Measurements from ENCODE around the gene PARD3B. TPM values are rescaled to one million over a fixed set of nuclear protein-coding genes. Genes with fewer than 3 reads are reported as not detected.
"Not testable (repeated sequence)": the region's sequence is repeated elsewhere in the genome, so short reads cannot be mapped to it uniquely, and the experiment has no call there.

Gene PARD3B
- total and polyA plus RNA-seq, 9 donors, result 6.4 to 15.3 (median 7.5) TPM

DNA sequence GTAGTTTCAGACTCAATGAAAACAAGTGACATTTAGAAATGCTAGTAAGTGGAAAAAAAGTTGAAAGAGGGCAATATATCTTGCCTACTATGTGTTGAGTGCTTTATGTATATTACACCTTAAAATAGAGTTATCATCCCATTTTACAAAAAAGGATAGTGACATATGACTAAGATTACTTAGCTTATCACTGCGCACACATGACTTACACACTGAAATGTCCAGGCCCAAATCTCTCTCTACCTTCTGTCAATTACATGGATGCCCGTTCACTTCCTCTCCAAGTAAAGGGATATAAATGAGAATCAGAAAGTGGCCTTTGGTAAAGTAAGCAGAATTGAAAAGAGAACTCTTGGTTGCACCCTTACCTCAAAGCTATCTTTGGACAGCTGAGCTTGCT is 3.6 kb upstream of the PARD3B start:
- Histone ChIP-seq H3K9me3 (replicated peaks; ENCODE audit: control insufficient read depth, low read depth, low read length) (no peaks in the 10 kb centered on the region), H3K4me1 (ENCODE audit: control insufficient read depth, insufficient read depth, low read length) (peaks cover 16% of the 10 kb centered on the region), H3K27me3 (ENCODE audit: control insufficient read depth, insufficient read depth, low read length) (peaks cover 7% of the 10 kb centered on the region), H3K4me3 (ENCODE audit: low read length) (no peak overlapping the region), H3K36me3 (ENCODE audit: control insufficient read depth, insufficient read depth, low read length) (no peaks in the 10 kb centered on the region), H3K27ac (ENCODE audit: low read length) (no peak overlapping the region)
- no CpG with 5 or more reads among the region's 2 CpGs for WGBS (ENCODE audit: insufficient coverage)
- no peak for DNase-seq

DNA sequence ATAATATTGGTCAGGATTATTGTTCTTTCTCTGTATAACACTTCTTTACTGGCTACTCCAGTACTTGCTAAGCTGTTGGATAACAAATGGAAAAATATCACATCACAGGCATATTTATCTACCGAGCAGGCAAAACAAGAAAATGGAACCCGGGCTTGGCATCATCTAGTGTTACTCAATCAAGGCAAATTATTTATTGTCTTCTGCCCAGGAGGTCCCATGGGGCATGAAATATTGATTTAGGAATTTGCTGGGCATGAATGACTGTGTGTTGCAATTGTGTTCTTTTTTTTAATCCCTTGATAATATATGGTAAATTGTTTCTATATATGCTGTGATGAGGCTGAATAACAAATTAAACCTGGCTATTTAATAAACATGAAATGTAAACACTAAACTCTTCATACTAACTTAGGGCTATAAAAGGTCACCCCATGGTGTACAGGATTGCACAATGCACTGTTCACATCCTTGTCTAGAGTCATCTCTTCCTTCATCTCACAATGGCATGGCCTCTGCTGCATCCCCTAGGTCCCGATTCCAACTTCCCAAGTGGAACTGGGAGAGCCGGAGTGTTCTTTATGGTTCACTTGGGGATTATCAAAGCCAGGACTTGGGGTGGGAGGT is 2.2 kb upstream of the PARD3B start:
- peaks cover 7% of the 10 kb centered on the region for H3K27me3 ChIP-seq (ENCODE audit: control insufficient read depth, insufficient read depth, low read length)
- DNase-seq, result no peak
- H3K4me3 ChIP-seq (ENCODE audit: low read length), result no peak overlapping the region
- peaks cover 16% of the 10 kb centered on the region for H3K4me1 ChIP-seq (ENCODE audit: control insufficient read depth, insufficient read depth, low read length)
- no peaks in the 10 kb centered on the region for H3K9me3 ChIP-seq (replicated peaks; ENCODE audit: control insufficient read depth, low read depth, low read length)
- no peaks in the 10 kb centered on the region for H3K36me3 ChIP-seq (ENCODE audit: control insufficient read depth, insufficient read depth, low read length)
- 48% methylated on average over 2 of the region's 4 CpGs for WGBS (ENCODE audit: insufficient coverage)
- no peak overlapping the region for H3K27ac ChIP-seq (ENCODE audit: low read length)

DNA sequence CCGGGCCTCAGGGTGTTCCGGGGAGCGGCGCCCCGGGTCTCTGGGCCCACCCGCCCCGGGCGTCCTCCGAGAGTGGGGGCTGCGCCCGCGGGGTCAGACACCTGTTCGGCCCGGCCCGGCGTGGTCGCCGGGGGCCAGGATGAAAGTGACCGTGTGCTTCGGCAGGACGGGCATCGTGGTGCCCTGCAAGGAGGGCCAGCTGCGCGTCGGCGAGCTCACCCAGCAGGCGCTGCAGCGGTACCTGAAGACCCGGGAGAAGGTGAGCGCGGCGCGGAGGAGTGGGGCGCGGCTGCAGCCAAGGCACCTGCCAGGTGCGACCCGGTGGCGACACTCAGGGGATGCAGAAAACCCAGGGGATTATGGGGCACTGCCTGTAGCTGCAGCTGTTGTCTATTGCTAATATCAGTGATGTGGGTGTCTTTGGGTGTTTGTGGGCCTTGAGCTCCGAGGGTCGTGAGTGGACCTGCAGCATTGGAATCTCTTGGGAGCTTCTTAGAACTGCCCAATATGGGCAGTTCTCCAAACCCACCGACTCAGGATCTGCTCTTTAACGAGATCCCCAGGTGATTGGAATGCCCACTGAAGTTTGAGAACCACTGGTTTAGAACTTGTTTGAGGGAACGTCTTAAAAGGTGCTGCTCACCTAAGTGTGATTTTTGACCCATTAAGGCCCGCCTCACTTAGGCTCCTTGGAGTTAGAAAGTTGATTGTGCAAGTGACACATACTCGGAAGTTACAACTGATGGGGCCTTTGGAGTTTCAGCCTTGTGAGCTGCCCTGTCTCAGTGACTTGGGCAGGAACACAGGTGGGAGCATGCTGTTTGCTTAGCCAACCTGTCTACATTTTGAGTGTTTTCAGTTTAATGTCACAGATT is 823 bp downstream of the PARD3B start:
- peak overlapping the region; percentile 74 for H3K4me3 ChIP-seq (ENCODE audit: low read length)
- H3K27ac ChIP-seq (ENCODE audit: low read length), result no peak overlapping the region
- DNase-seq, result peak; percentile 10
- WGBS (ENCODE audit: insufficient coverage), result 5% methylated on average over 41 of the region's 45 CpGs
- no peaks in the 10 kb centered on the region for H3K9me3 ChIP-seq (replicated peaks; ENCODE audit: control insufficient read depth, low read depth, low read length)
- H3K36me3 ChIP-seq (ENCODE audit: control insufficient read depth, insufficient read depth, low read length), result no peaks in the 10 kb centered on the region
- peaks cover 7% of the 10 kb centered on the region for H3K27me3 ChIP-seq (ENCODE audit: control insufficient read depth, insufficient read depth, low read length)
- peaks cover 14% of the 10 kb centered on the region for H3K4me1 ChIP-seq (ENCODE audit: control insufficient read depth, insufficient read depth, low read length)

DNA sequence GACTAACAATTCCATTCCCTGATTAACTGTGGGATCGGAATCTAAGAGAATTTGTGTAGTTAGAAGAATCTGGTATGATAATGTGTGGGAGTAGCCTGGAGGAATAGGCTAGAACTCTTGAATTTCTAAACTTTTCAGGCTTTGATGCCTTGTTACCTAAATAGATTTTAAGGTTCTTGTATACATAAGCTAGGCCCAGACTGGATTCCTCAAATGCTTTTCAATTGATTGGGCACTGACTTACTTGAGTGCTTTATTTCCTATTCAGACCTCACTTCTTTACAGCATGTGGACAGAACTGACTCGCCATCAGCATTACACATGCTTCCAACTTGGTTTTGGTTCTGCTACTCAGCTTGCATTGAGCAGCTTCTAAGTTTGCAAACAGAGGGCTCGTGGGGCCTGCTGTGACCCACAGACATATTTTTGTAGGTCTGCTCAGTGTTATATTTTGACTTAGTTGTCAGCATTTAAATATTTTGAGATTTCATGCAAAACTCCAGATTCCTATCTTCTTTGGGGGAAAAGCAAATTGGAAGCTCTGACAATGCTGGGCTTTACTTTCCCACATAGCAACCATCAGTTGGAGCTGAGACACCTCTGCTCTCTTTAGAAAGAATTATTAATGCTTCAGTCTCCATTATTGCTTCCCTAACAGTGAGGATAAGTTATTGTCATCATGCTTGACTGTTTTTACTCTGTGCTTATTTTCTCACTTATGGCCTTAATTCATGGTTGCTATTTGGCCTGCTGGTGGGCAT is 5.7 kb downstream of the PARD3B start:
- Histone ChIP-seq H3K4me3 (ENCODE audit: low read length) (no peak overlapping the region), H3K4me1 (ENCODE audit: control insufficient read depth, insufficient read depth, low read length) (peaks cover 7% of the 10 kb centered on the region), H3K36me3 (ENCODE audit: control insufficient read depth, insufficient read depth, low read length) (no peaks in the 10 kb centered on the region), H3K9me3 (replicated peaks; ENCODE audit: control insufficient read depth, low read depth, low read length) (no peaks in the 10 kb centered on the region), H3K27me3 (ENCODE audit: control insufficient read depth, insufficient read depth, low read length) (peaks cover 3% of the 10 kb centered on the region), H3K27ac (ENCODE audit: low read length) (no peak overlapping the region)
- WGBS (ENCODE audit: insufficient coverage), result 38% methylated on average over 1 of the region's 3 CpGs
- peak; percentile 11 for DNase-seq

DNA sequence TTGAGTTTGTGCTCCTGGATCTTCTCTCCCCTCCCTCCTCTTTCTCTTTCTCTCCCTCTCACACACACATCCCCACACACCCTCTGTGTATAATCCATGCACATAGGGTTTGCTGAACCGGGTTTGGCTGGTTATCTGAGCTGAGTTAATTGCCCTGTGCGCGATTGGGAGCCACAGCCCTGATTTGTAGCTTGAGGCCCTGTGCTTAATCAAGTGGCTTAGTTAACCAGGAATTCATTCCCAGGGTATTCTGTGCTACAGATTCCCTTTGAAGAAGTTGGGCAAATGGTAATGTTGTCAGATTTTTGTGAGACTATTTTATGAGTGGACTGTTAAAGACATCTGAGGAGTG is 6.2 kb downstream of the PARD3B start:
- H3K9me3 ChIP-seq (replicated peaks; ENCODE audit: control insufficient read depth, low read depth, low read length), result no peaks in the 10 kb centered on the region
- no peaks in the 10 kb centered on the region for H3K36me3 ChIP-seq (ENCODE audit: control insufficient read depth, insufficient read depth, low read length)
- no peak for DNase-seq
- no peaks in the 10 kb centered on the region for H3K27me3 ChIP-seq (ENCODE audit: control insufficient read depth, insufficient read depth, low read length)
- H3K27ac ChIP-seq (ENCODE audit: low read length), result no peak overlapping the region
- WGBS (ENCODE audit: insufficient coverage), result 61% methylated on average over 3 of the region's 3 CpGs
- peaks cover 1% of the 10 kb centered on the region for H3K4me1 ChIP-seq (ENCODE audit: control insufficient read depth, insufficient read depth, low read length)
- H3K4me3 ChIP-seq (ENCODE audit: low read length), result no peak overlapping the region

DNA sequence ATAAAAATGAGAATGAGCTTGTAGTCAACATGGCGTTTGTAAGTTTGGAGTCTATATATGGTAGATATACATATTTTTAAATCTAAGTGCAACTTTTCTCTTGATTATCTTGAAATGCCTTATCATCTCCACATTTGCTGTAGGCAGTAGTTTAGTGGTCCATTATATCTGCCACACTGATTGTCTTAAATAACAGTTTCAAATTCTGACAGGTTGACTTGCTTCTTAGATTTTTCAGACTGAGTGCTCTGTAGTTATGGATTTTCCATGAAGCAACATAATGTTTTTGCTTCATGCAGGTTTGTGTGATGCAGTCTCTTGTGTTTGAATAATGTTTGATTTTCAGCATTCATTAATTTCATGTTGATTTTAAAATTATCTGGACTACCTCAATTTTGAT is 12.3 kb downstream of the PARD3B start:
- no peaks in the 10 kb centered on the region for H3K4me1 ChIP-seq (ENCODE audit: control insufficient read depth, insufficient read depth, low read length)
- no CpG with 5 or more reads among the region's 1 CpG for WGBS (ENCODE audit: insufficient coverage)
- no peak for DNase-seq
- no peak overlapping the region for H3K4me3 ChIP-seq (ENCODE audit: low read length)
- no peaks in the 10 kb centered on the region for H3K27me3 ChIP-seq (ENCODE audit: control insufficient read depth, insufficient read depth, low read length)
- no peaks in the 10 kb centered on the region for H3K9me3 ChIP-seq (replicated peaks; ENCODE audit: control insufficient read depth, low read depth, low read length)
- H3K36me3 ChIP-seq (ENCODE audit: control insufficient read depth, insufficient read depth, low read length), result no peaks in the 10 kb centered on the region
- H3K27ac ChIP-seq (ENCODE audit: low read length), result no peak overlapping the region

DNA sequence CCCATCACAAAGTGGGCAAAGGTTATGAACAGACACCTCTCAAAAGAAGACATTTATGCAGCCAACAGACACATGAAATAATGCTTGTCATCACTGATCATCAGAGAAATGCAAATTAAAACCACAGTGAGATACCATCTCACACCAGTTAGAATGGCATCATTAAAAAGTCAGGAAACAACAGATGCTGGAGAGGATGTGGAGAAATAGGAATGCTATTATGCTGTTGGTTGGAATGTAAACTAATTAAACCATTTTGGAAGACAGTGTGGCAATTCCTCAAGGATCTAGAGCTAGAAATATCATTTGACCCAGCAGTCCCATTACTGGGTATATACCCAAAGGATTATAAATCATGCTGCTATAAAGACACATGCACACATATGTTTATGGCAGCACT is 14.1 kb downstream of the PARD3B start:
- H3K9me3 ChIP-seq (replicated peaks; ENCODE audit: control insufficient read depth, low read depth, low read length); H3K4me1 ChIP-seq (ENCODE audit: control insufficient read depth, insufficient read depth, low read length); H3K27ac ChIP-seq (ENCODE audit: low read length); DNase-seq; H3K36me3 ChIP-seq (ENCODE audit: control insufficient read depth, insufficient read depth, low read length); H3K27me3 ChIP-seq (ENCODE audit: control insufficient read depth, insufficient read depth, low read length); H3K4me3 ChIP-seq (ENCODE audit: low read length): not testable (repeated sequence)

DNA sequence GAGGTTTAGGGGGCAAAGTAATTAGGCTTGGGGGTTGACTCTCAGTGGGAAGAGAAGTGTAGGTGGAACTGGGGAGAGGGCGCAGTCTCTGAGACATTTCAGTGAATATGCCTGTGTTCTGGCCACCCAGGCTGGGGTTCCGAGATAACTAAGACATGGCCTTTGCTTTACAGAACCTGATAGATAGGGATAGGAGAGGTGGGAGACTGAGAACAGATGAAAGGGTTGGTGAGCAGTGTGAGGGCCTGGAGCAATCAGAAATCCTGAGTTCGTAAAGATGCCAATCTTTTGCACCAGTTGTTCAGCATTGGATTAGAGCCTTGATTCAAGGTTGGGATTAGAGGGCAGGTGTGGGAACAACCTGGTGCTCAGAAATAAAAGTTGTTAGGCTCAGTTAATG is 15.6 kb downstream of the PARD3B start:
- DNase-seq, result no peak
- no peak overlapping the region for H3K27ac ChIP-seq (ENCODE audit: low read length)
- 100% methylated on average over 3 of the region's 3 CpGs for WGBS (ENCODE audit: insufficient coverage)
- H3K4me1 ChIP-seq (ENCODE audit: control insufficient read depth, insufficient read depth, low read length), result no peaks in the 10 kb centered on the region
- H3K27me3 ChIP-seq (ENCODE audit: control insufficient read depth, insufficient read depth, low read length), result no peaks in the 10 kb centered on the region
- no peak overlapping the region for H3K4me3 ChIP-seq (ENCODE audit: low read length)
- no peaks in the 10 kb centered on the region for H3K36me3 ChIP-seq (ENCODE audit: control insufficient read depth, insufficient read depth, low read length)
- H3K9me3 ChIP-seq (replicated peaks; ENCODE audit: control insufficient read depth, low read depth, low read length), result no peaks in the 10 kb centered on the region

DNA sequence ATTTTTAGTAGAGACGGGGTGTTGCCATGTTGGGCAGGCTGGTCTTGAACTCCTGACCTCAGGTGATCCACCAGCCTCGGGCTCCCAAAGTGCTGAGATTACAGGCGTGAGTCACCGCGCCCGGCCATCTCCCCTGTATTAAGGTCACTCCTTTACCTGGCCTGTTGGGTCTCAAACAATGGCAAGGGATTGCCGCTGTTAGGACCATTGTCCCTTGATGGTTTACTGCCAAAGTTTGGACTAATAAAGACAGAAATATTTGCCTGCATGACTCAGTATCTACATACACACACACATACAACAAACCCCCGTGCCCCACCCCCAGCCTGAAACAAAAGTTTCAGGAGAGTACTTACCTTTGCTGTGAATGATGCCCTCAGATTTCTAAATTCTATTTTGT is 16.5 kb downstream of the PARD3B start:
- no peak for DNase-seq
- H3K4me1 ChIP-seq (ENCODE audit: control insufficient read depth, insufficient read depth, low read length), result no peaks in the 10 kb centered on the region
- no peak overlapping the region for H3K27ac ChIP-seq (ENCODE audit: low read length)
- no peaks in the 10 kb centered on the region for H3K27me3 ChIP-seq (ENCODE audit: control insufficient read depth, insufficient read depth, low read length)
- no peaks in the 10 kb centered on the region for H3K36me3 ChIP-seq (ENCODE audit: control insufficient read depth, insufficient read depth, low read length)
- no peak overlapping the region for H3K4me3 ChIP-seq (ENCODE audit: low read length)
- WGBS (ENCODE audit: insufficient coverage), result 98% methylated on average over 5 of the region's 8 CpGs
- no peaks in the 10 kb centered on the region for H3K9me3 ChIP-seq (replicated peaks; ENCODE audit: control insufficient read depth, low read depth, low read length)

DNA sequence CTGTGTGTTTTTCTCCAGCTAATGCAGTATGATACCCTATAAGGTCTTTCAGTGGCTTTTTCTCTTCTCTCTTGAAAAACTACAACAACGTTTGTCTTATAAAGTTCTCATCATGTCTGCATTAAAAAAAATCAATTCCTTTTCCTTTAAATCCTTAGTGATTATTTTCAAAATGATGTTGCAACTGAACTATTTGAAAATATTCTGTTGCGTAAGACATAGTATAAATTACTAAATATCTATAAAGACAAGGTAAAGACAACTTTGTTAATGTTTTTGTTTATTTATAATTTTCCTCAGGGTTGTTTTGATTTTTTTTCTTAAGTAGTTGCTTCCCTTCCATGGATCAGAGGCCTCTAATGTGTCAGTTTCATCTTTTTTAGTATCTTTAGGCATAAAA is 21.2 kb downstream of the PARD3B start:
- H3K36me3 ChIP-seq (ENCODE audit: control insufficient read depth, insufficient read depth, low read length), result no peaks in the 10 kb centered on the region
- no peaks in the 10 kb centered on the region for H3K27me3 ChIP-seq (ENCODE audit: control insufficient read depth, insufficient read depth, low read length)
- WGBS (ENCODE audit: insufficient coverage), result no CpG with 5 or more reads among the region's 2 CpGs
- no peak overlapping the region for H3K4me3 ChIP-seq (ENCODE audit: low read length)
- no peak overlapping the region for H3K27ac ChIP-seq (ENCODE audit: low read length)
- no peaks in the 10 kb centered on the region for H3K9me3 ChIP-seq (replicated peaks; ENCODE audit: control insufficient read depth, low read depth, low read length)
- no peaks in the 10 kb centered on the region for H3K4me1 ChIP-seq (ENCODE audit: control insufficient read depth, insufficient read depth, low read length)
- no peak for DNase-seq
